ENCODE measurements around the gene TRIM42.

TRIM42 gene

DNA sequence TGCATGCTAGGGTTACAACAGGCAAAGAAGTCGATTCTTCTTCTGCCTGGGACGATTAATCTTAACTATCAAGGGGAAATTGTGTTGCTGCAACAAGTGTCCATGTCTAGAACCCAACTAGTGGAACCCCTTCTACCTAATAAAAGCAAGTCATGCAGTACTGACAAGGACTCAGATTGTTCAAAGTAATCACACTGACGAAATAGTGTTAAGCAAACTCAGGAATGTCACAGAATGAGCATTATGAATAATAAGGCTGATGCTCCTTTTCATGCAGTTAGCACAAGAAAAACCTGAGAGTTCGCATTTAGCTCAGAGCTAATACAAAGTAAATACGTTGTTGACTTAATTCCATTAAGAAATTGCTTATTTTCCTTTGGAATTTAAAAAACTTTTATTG is 47.5 kb upstream of the TRIM42 start:
- Histone ChIP-seq H3K4me1 (ENCODE audit: insufficient read depth, low read length) (no peaks in the 10 kb centered on the region), H4K20me1 (ENCODE audit: insufficient read depth, low read length) (no peaks in the 10 kb centered on the region), H3K79me2 (ENCODE audit: insufficient read depth, low read length) (no peaks in the 10 kb centered on the region), H3K4me3 (ENCODE audit: low read depth in 1 of 2, low read length in 2 of 2) (no peak overlapping the region), H3K9me3 (ENCODE audit: insufficient read depth, low read length, severe bottlenecking) (no peaks in the 10 kb centered on the region), H3K9ac (ENCODE audit: low read depth, low read length) (no peak overlapping the region), H2AFZ (ENCODE audit: low read depth, low read length) (no peak overlapping the region), H3K27ac (ENCODE audit: low read length) (no peak overlapping the region), H3K36me3 (ENCODE audit: insufficient read depth, low read length) (no peaks in the 10 kb centered on the region), H3K27me3 (ENCODE audit: insufficient read depth, low read length, poor library complexity) (peaks cover 11% of the 10 kb centered on the region), H3K4me2 (ENCODE audit: insufficient read depth, low read length) (no peak overlapping the region)
- TF ChIP-seq EZH2 (IDR thresholded peaks at IDR 0.05; ENCODE audit: borderline replicate concordance, low read depth, low read length, severe bottlenecking) = no peak
- TF ChIP-seq, protein P1, sequence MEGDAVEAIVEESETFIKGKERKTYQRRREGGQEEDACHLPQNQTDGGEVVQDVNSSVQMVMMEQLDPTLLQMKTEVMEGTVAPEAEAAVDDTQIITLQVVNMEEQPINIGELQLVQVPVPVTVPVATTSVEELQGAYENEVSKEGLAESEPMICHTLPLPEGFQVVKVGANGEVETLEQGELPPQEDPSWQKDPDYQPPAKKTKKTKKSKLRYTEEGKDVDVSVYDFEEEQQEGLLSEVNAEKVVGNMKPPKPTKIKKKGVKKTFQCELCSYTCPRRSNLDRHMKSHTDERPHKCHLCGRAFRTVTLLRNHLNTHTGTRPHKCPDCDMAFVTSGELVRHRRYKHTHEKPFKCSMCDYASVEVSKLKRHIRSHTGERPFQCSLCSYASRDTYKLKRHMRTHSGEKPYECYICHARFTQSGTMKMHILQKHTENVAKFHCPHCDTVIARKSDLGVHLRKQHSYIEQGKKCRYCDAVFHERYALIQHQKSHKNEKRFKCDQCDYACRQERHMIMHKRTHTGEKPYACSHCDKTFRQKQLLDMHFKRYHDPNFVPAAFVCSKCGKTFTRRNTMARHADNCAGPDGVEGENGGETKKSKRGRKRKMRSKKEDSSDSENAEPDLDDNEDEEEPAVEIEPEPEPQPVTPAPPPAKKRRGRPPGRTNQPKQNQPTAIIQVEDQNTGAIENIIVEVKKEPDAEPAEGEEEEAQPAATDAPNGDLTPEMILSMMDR (IDR thresholded peaks at IDR 0.05; ENCODE audit: borderline replicate concordance, extremely low read depth, low read length, poor library complexity, severe bottlenecking) = no peak
- ATAC-seq (ENCODE audit: insufficient read depth, low read depth) = no peak
- DNase-seq = no peak

DNA sequence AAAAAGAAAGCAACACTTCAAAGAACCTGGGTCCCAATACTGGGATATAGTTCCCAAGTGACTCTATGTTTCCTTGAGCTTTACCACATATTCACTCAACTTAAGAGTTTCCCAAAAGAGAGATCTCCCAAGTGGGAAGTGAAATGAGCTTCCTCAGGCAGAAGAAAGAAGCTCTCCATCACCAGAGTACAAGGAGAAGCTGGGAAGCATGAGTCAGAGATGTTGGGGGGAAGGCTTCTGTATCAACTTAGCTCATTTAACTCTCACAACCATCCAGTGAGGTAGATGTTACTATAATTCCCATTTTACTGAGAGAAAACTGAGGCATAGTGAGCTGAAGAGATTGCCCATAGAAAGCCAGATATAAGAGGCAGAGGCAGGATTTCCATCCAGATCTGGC is 47.0 kb upstream of the TRIM42 start:
- Histone ChIP-seq H3K36me3 (ENCODE audit: insufficient read depth, low read length) (no peaks in the 10 kb centered on the region), H3K79me2 (ENCODE audit: insufficient read depth, low read length) (no peaks in the 10 kb centered on the region), H3K9ac (ENCODE audit: low read depth, low read length) (no peak overlapping the region), H3K9me3 (ENCODE audit: insufficient read depth, low read length, severe bottlenecking) (no peaks in the 10 kb centered on the region), H3K27ac (ENCODE audit: low read length) (no peak overlapping the region), H3K4me3 (ENCODE audit: low read depth in 1 of 2, low read length in 2 of 2) (no peak overlapping the region), H3K4me2 (ENCODE audit: insufficient read depth, low read length) (no peak overlapping the region), H3K4me1 (ENCODE audit: insufficient read depth, low read length) (no peaks in the 10 kb centered on the region), H3K27me3 (ENCODE audit: insufficient read depth, low read length, poor library complexity) (peaks cover 11% of the 10 kb centered on the region), H2AFZ (ENCODE audit: low read depth, low read length) (no peak overlapping the region), H4K20me1 (ENCODE audit: insufficient read depth, low read length) (no peaks in the 10 kb centered on the region)
- ATAC-seq (ENCODE audit: insufficient read depth, low read depth) (no peak), DNase-seq (no peak)
- TF ChIP-seq, protein P1 (IDR thresholded peaks at IDR 0.05; ENCODE audit: borderline replicate concordance, extremely low read depth, low read length, poor library complexity, severe bottlenecking) = no peak
- TF ChIP-seq EZH2 (IDR thresholded peaks at IDR 0.05; ENCODE audit: borderline replicate concordance, low read depth, low read length, severe bottlenecking) = no peak

DNA sequence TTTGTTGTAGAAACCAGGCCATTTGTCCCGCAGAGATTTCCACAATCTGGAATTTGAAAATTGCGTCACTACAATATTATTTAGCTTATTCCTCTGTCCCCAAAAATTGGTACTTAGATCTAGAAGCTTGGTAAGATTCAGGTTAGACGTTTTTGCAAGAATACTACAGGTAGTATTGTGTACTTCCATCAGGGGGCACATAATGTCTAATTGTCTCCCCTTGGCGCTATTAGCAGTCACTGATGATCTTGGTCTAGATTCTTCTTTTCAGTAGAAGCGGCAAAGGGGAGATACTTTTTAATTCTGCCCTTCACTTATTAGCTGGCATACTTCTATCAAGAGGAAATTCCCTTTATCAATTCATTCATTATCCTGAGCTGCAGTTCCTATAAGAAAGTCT is 42.6 kb upstream of the TRIM42 start:
- H3K9me3 ChIP-seq (ENCODE audit: insufficient read depth, low read length, severe bottlenecking) = no peaks in the 10 kb centered on the region
- no peak for ATAC-seq (ENCODE audit: insufficient read depth, low read depth)

More for the DNA sequence above, 42.6 kb upstream of the TRIM42 start:
- no peak for DNase-seq
- Histone ChIP-seq H3K9ac (ENCODE audit: low read depth, low read length) (no peak overlapping the region), H3K4me1 (ENCODE audit: insufficient read depth, low read length) (no peaks in the 10 kb centered on the region), H3K4me3 (ENCODE audit: low read depth in 1 of 2, low read length in 2 of 2) (no peak overlapping the region), H3K27ac (ENCODE audit: low read length) (no peak overlapping the region), H3K27me3 (ENCODE audit: insufficient read depth, low read length, poor library complexity) (peaks cover 11% of the 10 kb centered on the region), H3K79me2 (ENCODE audit: insufficient read depth, low read length) (no peaks in the 10 kb centered on the region), H4K20me1 (ENCODE audit: insufficient read depth, low read length) (no peaks in the 10 kb centered on the region), H3K36me3 (ENCODE audit: insufficient read depth, low read length) (no peaks in the 10 kb centered on the region), H3K4me2 (ENCODE audit: insufficient read depth, low read length) (no peak overlapping the region), H2AFZ (ENCODE audit: low read depth, low read length) (no peak overlapping the region)
- no peak for TF ChIP-seq EZH2 (IDR thresholded peaks at IDR 0.05; ENCODE audit: borderline replicate concordance, low read depth, low read length, severe bottlenecking)
- TF ChIP-seq, protein P1 (IDR thresholded peaks at IDR 0.05; ENCODE audit: borderline replicate concordance, extremely low read depth, low read length, poor library complexity, severe bottlenecking) = no peak
